SK-N-SH (cell line): ENCODE data around the gene NBPF4. TPM values are rescaled to one million over a fixed set of nuclear protein-coding genes. Genes with fewer than 3 reads are reported as not detected.

ENCODE experiments used
- CTCF ChIA-PET: fragments of 300-600, 350-600 bp; formaldehyde crosslinking; extraction: SDS; loops from one replicate; lab custom pipeline; 2021; lab: Yijun Ruan, JAX
- POLR2A ChIA-PET: fragments of 350-600 bp; sonication (Branson Sonifier 250); formaldehyde crosslinking; extraction: SDS; loops from one replicate; lab custom pipeline; 2020; ENCODE audit warnings: antibody characterized with exemption, inconsistent platforms; lab: Yijun Ruan, JAX
- DNase-seq: peaks from one replicate; pipeline ENCODE4 v3.0.0; 2012
- H2AFZ ChIP-seq: fragments of 200-600 bp; sonication (generic); 2 replicates; pipeline ENCODE4 v1.8.1; 2016; ENCODE audit warnings: antibody characterized with exemption, mild to moderate bottlenecking, low read depth
- H3F3A ChIP-seq: fragments of 200-600 bp; sonication (generic); replicated peaks from 2 replicates; pipeline ENCODE3; 2016; ENCODE audit warnings: antibody characterized with exemption, mild to moderate bottlenecking; ENCODE audit not compliant: insufficient read depth
- H3K27ac ChIP-seq, 2 experiments: fragments of 200-500 bp in 1 of 2; fragments of 200-600 bp in 1 of 2; sonication (Bioruptor generic) in 1 of 2; sonication (generic), shearing (Covaris generic) in 1 of 2; 2 replicates each; pipeline versions ENCODE4 v1.5.1 to v1.6.1; 2014 to 2016; ENCODE audit warnings: low read depth in 2 of 2, inconsistent platforms in 1 of 2, low read length in 1 of 2, mild to moderate bottlenecking in 1 of 2, mixed read lengths in 1 of 2
- H3K27me3 ChIP-seq: fragments of 200-600 bp; sonication (generic), shearing (Covaris generic); 2 replicates; pipeline ENCODE4 v1.6.1; 2016; ENCODE audit warnings: mixed run types; ENCODE audit not compliant: insufficient read depth
- H3K36me3 ChIP-seq, 2 experiments: fragments of 200-500 bp in 1 of 2; fragments of 200-600 bp in 1 of 2; sonication (Bioruptor generic) in 1 of 2; sonication (generic) in 1 of 2; replicated peaks in 1 of 2; 2 replicates each; pipeline versions ENCODE3 to v1.5.1; 2014 to 2016; ENCODE audit warnings: low read length in 1 of 2, mild to moderate bottlenecking in 1 of 2; ENCODE audit not compliant: insufficient read depth in 2 of 2, control insufficient read depth in 1 of 2
- H3K4me1 ChIP-seq, 2 experiments: fragments of 200-500 bp in 1 of 2; fragments of 200-600 bp in 1 of 2; sonication (Bioruptor generic) in 1 of 2; sonication (generic), shearing (Covaris generic) in 1 of 2; 2 replicates each; pipeline versions ENCODE4 v1.5.1 to v1.6.1; 2014 to 2016; ENCODE audit warnings: low read depth in 1 of 2, low read length in 1 of 2, mixed run types in 1 of 2; ENCODE audit not compliant: insufficient read depth in 2 of 2, control insufficient read depth in 1 of 2
- H3K4me2 ChIP-seq: fragments of 200-600 bp; sonication (generic), shearing (Covaris generic); 2 replicates; pipeline ENCODE4 v1.6.1; 2017; ENCODE audit warnings: mixed run types
- H3K4me3 ChIP-seq, 2 experiments: fragments of 200-500 bp in 1 of 2; fragments of 200-600 bp in 1 of 2; sonication (Bioruptor generic) in 1 of 2; sonication (generic), shearing (Covaris generic) in 1 of 2; 2 replicates each; pipeline versions ENCODE4 v1.5.1 to v1.8.1; 2014 to 2016; ENCODE audit warnings: low read depth in 2 of 2, inconsistent platforms in 1 of 2, low read length in 1 of 2, mild to moderate bottlenecking in 1 of 2, mixed read lengths in 1 of 2, moderate library complexity in 1 of 2
- H3K79me2 ChIP-seq: fragments of 200-600 bp; sonication (generic); 2 replicates; pipeline ENCODE4 v1.8.1; 2017; ENCODE audit warnings: mild to moderate bottlenecking; ENCODE audit not compliant: insufficient read depth
- H3K9ac ChIP-seq: fragments of 200-600 bp; sonication (generic); 2 replicates; pipeline ENCODE4 v1.6.1; 2017; ENCODE audit warnings: mixed run types
- H3K9me2 ChIP-seq: fragments of 200-600 bp; sonication (generic); 2 replicates; pipeline ENCODE4 v1.6.1; 2017; ENCODE audit warnings: mixed run types
- H3K9me3 ChIP-seq: fragments of 200-600 bp; sonication (generic); 2 replicates; pipeline ENCODE4 v1.6.1; 2017; ENCODE audit warnings: mixed run types, mild to moderate bottlenecking, moderate library complexity
- H4K20me1 ChIP-seq: fragments of 200-600 bp; sonication (generic); 2 replicates; pipeline ENCODE4 v1.6.1; 2017; ENCODE audit warnings: mild to moderate bottlenecking, mixed run types; ENCODE audit not compliant: insufficient read depth
- CTCF ChIP-seq: fragments of 200-600 bp; sonication (generic); IDR thresholded peaks from 2 replicates; pipeline ENCODE4 v1.6.1; 2017; ENCODE audit warnings: antibody characterized with exemption, mild to moderate bottlenecking, moderate library complexity
- ELF1 ChIP-seq: IDR thresholded peaks from 2 replicates; pipeline ENCODE4 v1.4.0; 2012
- EP300 ChIP-seq, 2 experiments: IDR thresholded peaks; 2 replicates each; pipeline versions ENCODE4 v1.4.0 to v1.6.1; 2012; ENCODE audit warnings: borderline replicate concordance in 1 of 2, low read depth in 1 of 2, low read length in 1 of 2
- EZH2phosphoT487 ChIP-seq: fragments of 200-600 bp; sonication (generic); IDR thresholded peaks from 2 replicates; pipeline ENCODE4 v1.6.1; 2017; ENCODE audit warnings: low read depth, mixed run types, mild to moderate bottlenecking, antibody characterized with exemption, moderate library complexity, borderline replicate concordance
- FOXJ3 ChIP-seq: sonication (generic); formaldehyde crosslinking; IDR thresholded peaks from 2 replicates; pipeline ENCODE4 v1.5.1; 2020; ENCODE audit warnings: mild to moderate bottlenecking, missing genetic modification reagents
- FOXM1 ChIP-seq: IDR thresholded peaks from 2 replicates; pipeline ENCODE4 v1.4.0; 2012; ENCODE audit warnings: low read depth, mild to moderate bottlenecking
- JUND ChIP-seq: IDR thresholded peaks from 2 replicates; pipeline ENCODE4 v1.4.0; 2012
- MAX ChIP-seq: IDR thresholded peaks from 2 replicates; pipeline ENCODE4 v1.4.0; 2012; ENCODE audit warnings: low read depth
- MEF2A ChIP-seq: IDR thresholded peaks from 2 replicates; pipeline ENCODE4 v1.4.0; 2012; ENCODE audit warnings: low read depth, borderline replicate concordance
- MXI1 ChIP-seq: IDR thresholded peaks from 2 replicates; pipeline ENCODE4 v1.6.1; 2012; ENCODE audit warnings: mild to moderate bottlenecking, low read depth, low read length, improper control_type of control experiment
- PBX3 ChIP-seq: IDR thresholded peaks from 2 replicates; pipeline ENCODE4; 2012
- POLR2AphosphoS5 ChIP-seq: IDR thresholded peaks from 2 replicates; pipeline ENCODE4 v1.6.1; 2012; ENCODE audit warnings: low read depth, low read length
- RAD21 ChIP-seq: IDR thresholded peaks from 2 replicates; pipeline ENCODE4 v1.6.1; 2012; ENCODE audit warnings: mild to moderate bottlenecking, low read length
- RCOR1 ChIP-seq: fragments of 150-350 bp; IDR thresholded peaks from 2 replicates; pipeline ENCODE4 v1.6.1; 2017; ENCODE audit warnings: antibody characterized with exemption, low read length
- RFX5 ChIP-seq: IDR thresholded peaks from 2 replicates; pipeline ENCODE4 v1.6.1; 2012; ENCODE audit warnings: mild to moderate bottlenecking, improper control_type of control experiment, low read length
- SIN3A ChIP-seq: IDR thresholded peaks from 2 replicates; pipeline ENCODE4 v1.6.1; 2012; ENCODE audit warnings: low read depth, mild to moderate bottlenecking, low read length, moderate library complexity, borderline replicate concordance
- SMC3 ChIP-seq: IDR thresholded peaks from 2 replicates; pipeline ENCODE4 v1.6.1; 2012; ENCODE audit warnings: low read depth, low read length, improper control_type of control experiment
- TAF1 ChIP-seq: IDR thresholded peaks from 2 replicates; pipeline ENCODE4 v1.6.1; 2012; ENCODE audit warnings: low read depth, mild to moderate bottlenecking, low read length, moderate library complexity, borderline replicate concordance
- YY1 ChIP-seq: IDR thresholded peaks from 2 replicates; pipeline ENCODE4 v1.4.0; 2012; ENCODE audit warnings: low read depth, mild to moderate bottlenecking
- WGBS: methylation state at CpG from one replicate; pipeline ENCODE4 v1.1.6; 2017; ENCODE audit warnings: low lambda C conversion rate; 5-methylcytosine and 5-hydroxymethylcytosine counted together
- polyA plus RNA-seq, 3 experiments: library from polyadenylated mRNA; depleted of rRNA; stranded (reverse); fragments of >200 nt; gene quantifications; 2 replicates each; pipeline ENCODE4 v1.2.3, GENCODE V29; 2012
- TF ChIP-seq, protein P1 (sequence below): fragments of 150-350 bp; IDR thresholded peaks from 2 replicates; pipeline ENCODE4 v1.6.1; 2016; ENCODE audit warnings: mild to moderate bottlenecking, low read depth, low read length

Gene NBPF4
- polyA plus RNA-seq, 1 of the 3 experiments (the other 2 are of a cell fraction): not detected

DNA sequence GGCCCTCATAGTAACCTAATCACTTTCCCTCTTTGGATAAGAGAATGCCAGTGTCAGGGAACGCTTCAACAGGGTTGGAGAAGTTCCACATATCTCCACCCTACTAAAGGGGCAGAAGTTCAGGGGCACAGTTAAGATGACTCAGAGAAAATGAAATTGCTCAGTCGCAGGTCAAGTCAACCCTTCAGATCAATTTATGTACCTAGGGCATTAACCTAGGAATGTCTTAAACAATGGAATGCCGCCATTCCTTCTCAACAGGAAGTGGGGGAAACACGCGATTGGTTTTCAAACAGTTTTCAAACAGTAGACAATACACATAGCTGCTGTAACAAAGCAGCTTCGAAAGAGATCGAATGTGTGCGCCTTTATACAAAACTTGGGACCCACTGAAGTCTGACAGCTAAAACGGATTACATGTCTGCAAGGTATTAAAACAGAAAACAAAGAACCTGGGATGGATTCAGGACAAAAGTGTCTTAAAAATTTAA is 44.6 kb downstream of the NBPF4 start:
- ChIA-PET POLR2A (interaction anchor here (1.6 kb wide), 1 partner anchor 361 kb away, joined by 7 read pairs; the partner anchor contains the start of gene EEIG2), CTCF (interaction anchor here (1.5 to 2.2 kb wide), 2 partner anchors 23 to 417 kb away, joined by 6 to 14 read pairs; no protein-coding TSS in a partner anchor)
- WGBS: 2% methylated on average over 9 of the region's 9 CpGs

GRCh38 chr1:108194051-108194450 is 49.8 kb downstream of the NBPF4 start:
- Histone ChIP-seq H4K20me1 (peaks cover 12% of the 10 kb centered on the region; the same call in 1 of the 2 replicates), H3K9ac (no peak overlapping the region), H3K27ac (no peak overlapping the region), H3K79me2 (peaks cover 100% of the 10 kb centered on the region), H3K9me2 (no peaks in the 10 kb centered on the region), H2AFZ (no peak overlapping the region), H3K4me3 (no peak overlapping the region; a peak in 1 of 4 replicates), H3K36me3 (peaks cover 43 to 66% of the 10 kb centered on the region in 2 experiments), H3K27me3 (no peaks in the 10 kb centered on the region), H3K4me2 (no peak overlapping the region), H3K9me3 (no peaks in the 10 kb centered on the region), H3K4me1 (peaks cover 7 to 12% of the 10 kb centered on the region in 2 experiments; a peak in 3 of 4 replicates), H3F3A (no peaks in the 10 kb centered on the region)
- POLR2A ChIA-PET: no interaction called here
- no peak for DNase-seq
- 100% methylated on average over 1 of the region's 1 CpG for WGBS
- CTCF ChIA-PET: interaction anchor here (2.0 kb wide), 1 partner anchor 17 kb away, joined by 6 read pairs; no protein-coding TSS in a partner anchor
- no peak for TF ChIP-seq RFX5
- no peak for TF ChIP-seq ELF1
- TF ChIP-seq SMC3: no peak
- TF ChIP-seq EZH2phosphoT487: no peak
- no peak for TF ChIP-seq RAD21
- TF ChIP-seq EP300 (IDR thresholded peaks at IDR 0.05; ENCODE audit: borderline replicate concordance in 1 of 2, low read depth in 1 of 2, low read length in 1 of 2): no peak
- TF ChIP-seq RCOR1: no peak
- no peak for TF ChIP-seq SIN3A
- TF ChIP-seq PBX3: no peak
- TF ChIP-seq, protein P1, sequence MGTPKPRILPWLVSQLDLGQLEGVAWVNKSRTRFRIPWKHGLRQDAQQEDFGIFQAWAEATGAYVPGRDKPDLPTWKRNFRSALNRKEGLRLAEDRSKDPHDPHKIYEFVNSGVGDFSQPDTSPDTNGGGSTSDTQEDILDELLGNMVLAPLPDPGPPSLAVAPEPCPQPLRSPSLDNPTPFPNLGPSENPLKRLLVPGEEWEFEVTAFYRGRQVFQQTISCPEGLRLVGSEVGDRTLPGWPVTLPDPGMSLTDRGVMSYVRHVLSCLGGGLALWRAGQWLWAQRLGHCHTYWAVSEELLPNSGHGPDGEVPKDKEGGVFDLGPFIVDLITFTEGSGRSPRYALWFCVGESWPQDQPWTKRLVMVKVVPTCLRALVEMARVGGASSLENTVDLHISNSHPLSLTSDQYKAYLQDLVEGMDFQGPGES: no peak
- no peak for TF ChIP-seq FOXM1

More for the DNA sequence above, 44.6 kb downstream of the NBPF4 start:
- Histone ChIP-seq H3F3A (peaks cover 7% of the 10 kb centered on the region), H3K9me2 (no peaks in the 10 kb centered on the region), H3K9me3 (no peaks in the 10 kb centered on the region), H3K4me1 (peaks cover 7 to 12% of the 10 kb centered on the region in 2 experiments; a peak in 3 of 4 replicates)
- peak; percentile 44 for DNase-seq
- TF ChIP-seq MAX (peak; percentile 62; the same call in 1 of the 2 replicates), CTCF (no peak), TAF1 (no peak), YY1 (peak; percentile 65; the same call in 1 of the 2 replicates), MEF2A (no peak), POLR2AphosphoS5 (no peak), MXI1 (peak; percentile 39; the same call in 1 of the 2 replicates), ELF1 (no peak), RAD21 (no peak), FOXJ3 (CRISPR knock-in tag) (no peak), JUND (no peak)
- TF ChIP-seq, all 33 proteins: peak for 3
- Histone ChIP-seq H2AFZ (peak overlapping the region; percentile 55), H3K4me3 (peak overlapping the region; percentile 81 to 85), H3K27me3 (no peaks in the 10 kb centered on the region), H3K79me2 (peaks cover 62% of the 10 kb centered on the region), H3K36me3 (peaks cover 28 to 37% of the 10 kb centered on the region in 2 experiments), H4K20me1 (no peaks in the 10 kb centered on the region), H3K4me2 (peak overlapping the region; percentile 88), H3K27ac (peak overlapping the region; percentile 71 to 79), H3K9ac (peak overlapping the region; percentile 95)
